GM12875 (cell line): ENCODE data around the gene DLL3.

Experiments
- H3K4me3 ChIP-seq: one replicate; pipeline ENCODE4 v1.5.1; 2011; ENCODE audit warnings: low read depth, low read length, control low read depth
- TF ChIP-seq, protein P1 (sequence below): IDR thresholded peaks from 2 replicates; pipeline ENCODE4 v1.5.1; 2011; ENCODE audit warnings: low read depth, mild to moderate bottlenecking, control low read depth, inconsistent platforms, low read length, moderate library complexity, borderline replicate concordance; ENCODE audit not compliant: insufficient read depth

DLL3 gene

DNA sequence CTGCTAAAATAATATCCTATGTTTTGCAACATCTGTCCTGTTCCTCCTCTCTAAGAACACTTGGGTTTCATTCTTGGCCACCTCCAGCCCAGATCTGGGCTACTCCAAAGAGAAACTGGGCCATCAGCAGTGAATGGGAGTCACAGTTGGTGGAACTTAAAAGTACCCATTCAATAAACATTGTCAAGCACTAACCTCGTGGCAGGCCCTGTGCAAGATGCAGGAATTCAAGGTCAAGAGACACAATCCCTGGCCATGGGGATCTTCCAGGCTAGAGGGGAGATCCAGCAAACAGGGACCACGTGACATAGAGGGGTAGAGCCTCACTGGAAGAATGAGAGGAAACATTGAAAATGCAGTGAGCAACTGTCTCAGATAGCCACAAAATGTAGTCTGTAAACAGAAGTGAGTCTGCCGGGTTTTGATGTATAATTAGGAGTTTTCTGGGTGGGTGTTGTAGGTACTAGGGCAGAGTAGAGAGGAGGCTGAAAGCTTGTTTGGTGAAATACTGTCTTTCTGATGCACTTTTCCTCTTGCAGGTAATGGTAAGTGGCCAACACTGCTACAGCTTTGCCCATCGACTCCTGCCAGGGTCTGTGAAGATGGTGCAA, 56.1 kb downstream of the DLL3 start:
- no peak overlapping the region for H3K4me3 ChIP-seq
- TF ChIP-seq, protein P1, sequence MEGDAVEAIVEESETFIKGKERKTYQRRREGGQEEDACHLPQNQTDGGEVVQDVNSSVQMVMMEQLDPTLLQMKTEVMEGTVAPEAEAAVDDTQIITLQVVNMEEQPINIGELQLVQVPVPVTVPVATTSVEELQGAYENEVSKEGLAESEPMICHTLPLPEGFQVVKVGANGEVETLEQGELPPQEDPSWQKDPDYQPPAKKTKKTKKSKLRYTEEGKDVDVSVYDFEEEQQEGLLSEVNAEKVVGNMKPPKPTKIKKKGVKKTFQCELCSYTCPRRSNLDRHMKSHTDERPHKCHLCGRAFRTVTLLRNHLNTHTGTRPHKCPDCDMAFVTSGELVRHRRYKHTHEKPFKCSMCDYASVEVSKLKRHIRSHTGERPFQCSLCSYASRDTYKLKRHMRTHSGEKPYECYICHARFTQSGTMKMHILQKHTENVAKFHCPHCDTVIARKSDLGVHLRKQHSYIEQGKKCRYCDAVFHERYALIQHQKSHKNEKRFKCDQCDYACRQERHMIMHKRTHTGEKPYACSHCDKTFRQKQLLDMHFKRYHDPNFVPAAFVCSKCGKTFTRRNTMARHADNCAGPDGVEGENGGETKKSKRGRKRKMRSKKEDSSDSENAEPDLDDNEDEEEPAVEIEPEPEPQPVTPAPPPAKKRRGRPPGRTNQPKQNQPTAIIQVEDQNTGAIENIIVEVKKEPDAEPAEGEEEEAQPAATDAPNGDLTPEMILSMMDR, result no peak

DNA sequence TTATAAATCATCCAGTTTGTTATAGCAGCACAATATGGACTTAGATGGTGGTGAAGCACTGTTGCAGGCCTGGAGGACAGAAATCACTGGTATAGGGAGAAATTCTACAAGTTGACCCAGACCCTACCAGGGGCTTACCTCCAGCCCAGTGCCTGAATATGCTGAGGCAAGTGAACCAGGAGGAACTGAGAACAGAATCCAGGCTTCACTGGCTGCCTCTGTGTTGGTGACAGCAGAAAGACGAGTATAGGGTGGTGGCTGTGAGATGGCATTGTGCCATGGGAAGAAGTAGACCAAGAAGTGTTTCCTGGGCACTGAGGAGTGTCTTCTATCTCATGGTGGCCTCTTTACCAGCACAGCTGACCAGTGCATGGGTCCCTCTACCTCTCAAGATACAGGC, 57.1 kb downstream of the DLL3 start:
- TF ChIP-seq, protein P1, result no peak

More for the DNA sequence above, 57.1 kb downstream of the DLL3 start:
- no peak overlapping the region for H3K4me3 ChIP-seq
